HG03064 (cell line): ENCODE results near the gene NIBAN1.
A peak's percentile ranks its signal among the peaks of the same experiment; 100 is the strongest.
"Not testable (repeated sequence)": the region's sequence is repeated elsewhere in the genome, so short reads cannot be mapped to it uniquely, and the experiment has no call there.

Experiments used
- ATAC-seq: cut with Tn5 transposase; IDR thresholded peaks from one replicate; pipeline ENCODE4 v1.9.1; 2021; ENCODE audit warnings: low read depth; ENCODE audit not compliant: unreplicated experiment

NIBAN1 gene

GRCh38 chr1:184974056-184974836 lies at the start of gene NIBAN1:
Gene NIBAN1, minus strand, starts transcription at chr1:184974508. Its CDS starts 152 bp downstream, at chr1:184974356.
- peak; percentile 49 for ATAC-seq

GRCh38 chr1:185017966-185018365 lies 43.7 kb upstream of the NIBAN1 start:
- no peak for ATAC-seq

GRCh38 chr1:185017338-185017737 lies 43.0 kb upstream of the NIBAN1 start:
- no peak for ATAC-seq

GRCh38 chr1:185016880-185017279 lies 42.6 kb upstream of the NIBAN1 start:
- ATAC-seq: no peak

- ATAC-seq: no peak
Observed at GRCh38 chr1:185015631-185016030, 41.3 kb upstream of the NIBAN1 start.

- ATAC-seq: no peak
Observed at GRCh38 chr1:185014941-185015340, 40.6 kb upstream of the NIBAN1 start.

- no peak for ATAC-seq
Observed at GRCh38 chr1:185010361-185010760, 36.1 kb upstream of the NIBAN1 start.

GRCh38 chr1:185008838-185009237 lies 34.5 kb upstream of the NIBAN1 start:
- ATAC-seq: no peak

GRCh38 chr1:185001312-185001880 lies 27.1 kb upstream of the NIBAN1 start:
- ATAC-seq: not testable (repeated sequence)

GRCh38 chr1:184999974-185000373 lies 25.7 kb upstream of the NIBAN1 start:
- not testable (repeated sequence) for ATAC-seq

- ATAC-seq: no peak
Observed at GRCh38 chr1:184994301-184994700, 20.0 kb upstream of the NIBAN1 start.

GRCh38 chr1:184992271-184992670 lies 18.0 kb upstream of the NIBAN1 start:
- no peak for ATAC-seq

GRCh38 chr1:184990204-184990603 lies 15.9 kb upstream of the NIBAN1 start:
- no peak for ATAC-seq

GRCh38 chr1:184988506-184988905 lies 14.2 kb upstream of the NIBAN1 start:
- ATAC-seq: no peak

GRCh38 chr1:184987696-184988095 lies 13.4 kb upstream of the NIBAN1 start:
- no peak for ATAC-seq

GRCh38 chr1:184986250-184986649 lies 11.9 kb upstream of the NIBAN1 start:
- ATAC-seq: no peak

GRCh38 chr1:184982002-184982954 lies 8.0 kb upstream of the NIBAN1 start:
- ATAC-seq: peak; percentile 75

GRCh38 chr1:184980726-184981125 lies 6.4 kb upstream of the NIBAN1 start:
- ATAC-seq: no peak

GRCh38 chr1:184975208-184975870 lies 1.0 kb upstream of the NIBAN1 start:
- ATAC-seq: no peak

GRCh38 chr1:184974837-184975115 lies 468 bp upstream of the NIBAN1 start:
- ATAC-seq: no peak
